Tibial nerve (tissue), 4 donors: ENCODE measurements around the gene ARHGAP26. TPM values are rescaled to one million over a fixed set of nuclear protein-coding genes. Genes with fewer than 3 reads are reported as not detected.

Experiments
- DNase-seq, 2 donors: peaks; one replicate each; pipeline ENCODE4 v3.0.0-alpha.2; 2019; ENCODE audit warnings: low spot score in 2 of 2
- H3K27ac ChIP-seq, 4 donors: fragments of 200-600 bp; sonication (generic) in 3 of 4; one replicate each; pipeline ENCODE4 v1.5.1; 2017 to 2019; ENCODE audit warnings: mild to moderate bottlenecking in 1 of 4
- H3K27me3 ChIP-seq, 2 donors: fragments of 200-600 bp; sonication (generic) in 1 of 2; one replicate each; pipeline versions ENCODE4 v1.5.1 to v1.6.0; 2017 to 2019
- H3K36me3 ChIP-seq, 3 donors: fragments of 200-600 bp; sonication (generic); one replicate each; pipeline ENCODE4 v1.5.1; 2018 to 2019
- H3K4me1 ChIP-seq, 4 donors: fragments of 200-600 bp; sonication (generic) in 3 of 4; one replicate each; pipeline ENCODE4 v1.5.1; 2017 to 2019
- H3K4me3 ChIP-seq, 4 donors: fragments of 200-600 bp; sonication (generic) in 3 of 4; one replicate each; pipeline ENCODE4 v1.5.1; 2017 to 2019; ENCODE audit warnings: mild to moderate bottlenecking in 1 of 4, moderate library complexity in 1 of 4
- H3K9me3 ChIP-seq, 4 donors: fragments of 200-600 bp; sonication (generic) in 3 of 4; one replicate each; pipeline ENCODE4 v1.5.1; 2017 to 2019
- EP300 ChIP-seq, 2 donors: sonication (generic); formaldehyde crosslinking; IDR thresholded peaks; one replicate each; pipeline ENCODE4 v1.6.1; 2017; ENCODE audit warnings: antibody characterized with exemption in 2 of 2, mild to moderate bottlenecking in 1 of 2
- POLR2A ChIP-seq, 2 donors: fragments of 450-650 bp; IDR thresholded peaks; one replicate each; pipeline ENCODE4 v1.6.1; 2017; ENCODE audit warnings: antibody characterized with exemption in 2 of 2, mild to moderate bottlenecking in 2 of 2, moderate library complexity in 2 of 2
- WGBS, 2 donors: methylation state at CpG; one replicate each; pipeline ENCODE4 v1.1.5; 2018; 5-methylcytosine and 5-hydroxymethylcytosine counted together
- total RNA-seq, 4 donors: library from RNA; depleted of rRNA; stranded (reverse); fragments of >200 nt; gene quantifications; one replicate each; pipeline ENCODE4 v1.1.0, GENCODE V29; 2016
- TF ChIP-seq, protein P1 (sequence below), 5 experiments: fragments of 200-600 bp in 3 of 5; fragments of 450-650 bp in 2 of 5; sonication (generic) in 3 of 5; IDR thresholded peaks; one replicate each; pipeline ENCODE4 v1.5.1; 2016 to 2019; ENCODE audit warnings: antibody characterized with exemption in 5 of 5, mild to moderate bottlenecking in 3 of 5, moderate library complexity in 2 of 5

The ARHGAP26 gene
- total RNA-seq, 4 donors from 2014 or later, result 33.7 to 77.8 (median 57.8) TPM

DNA sequence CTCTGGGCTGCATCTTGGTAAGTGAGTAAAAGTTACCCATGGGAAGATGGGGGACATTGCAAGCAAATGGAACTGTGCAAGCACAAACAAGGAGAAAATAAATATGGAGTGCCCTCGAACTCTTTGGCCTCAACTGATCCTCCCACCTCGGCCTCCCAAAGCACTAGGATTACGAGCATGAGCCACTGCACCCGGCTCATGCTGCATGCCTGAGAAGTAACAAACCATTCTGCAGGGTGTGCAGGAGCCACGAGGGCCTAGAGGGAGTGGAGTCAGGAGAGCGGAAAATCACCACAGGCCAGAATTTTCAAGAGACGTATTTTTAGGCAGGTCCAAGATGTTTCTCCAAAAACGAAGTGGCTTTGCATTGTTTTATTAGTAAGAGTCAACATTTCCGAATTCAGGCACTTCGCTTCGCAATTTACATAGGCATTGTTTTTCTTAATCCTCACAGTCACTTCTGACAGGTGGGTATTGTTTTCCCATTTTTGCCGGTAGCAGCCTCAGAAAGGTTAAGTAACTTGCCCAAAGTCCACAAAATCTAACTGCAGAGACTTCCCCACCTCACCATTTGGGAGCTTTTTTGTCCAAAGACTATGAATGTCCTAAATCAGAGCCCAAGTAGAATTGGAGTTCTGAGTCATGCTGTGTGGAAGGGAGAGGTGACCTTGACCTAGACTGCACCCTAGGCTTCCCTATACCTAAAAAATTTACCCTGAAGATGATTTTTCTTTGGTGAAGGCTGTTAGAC lies 403.1 kb downstream of the ARHGAP26 start:
- H3K27me3 ChIP-seq, result no peaks in the 10 kb centered on the region
- H3K4me1 ChIP-seq, result no peaks in the 10 kb centered on the region
- TF ChIP-seq EP300 (IDR thresholded peaks at IDR 0.05) (no peak), POLR2A (IDR thresholded peaks at IDR 0.05) (no peak)
- TF ChIP-seq, protein P1, sequence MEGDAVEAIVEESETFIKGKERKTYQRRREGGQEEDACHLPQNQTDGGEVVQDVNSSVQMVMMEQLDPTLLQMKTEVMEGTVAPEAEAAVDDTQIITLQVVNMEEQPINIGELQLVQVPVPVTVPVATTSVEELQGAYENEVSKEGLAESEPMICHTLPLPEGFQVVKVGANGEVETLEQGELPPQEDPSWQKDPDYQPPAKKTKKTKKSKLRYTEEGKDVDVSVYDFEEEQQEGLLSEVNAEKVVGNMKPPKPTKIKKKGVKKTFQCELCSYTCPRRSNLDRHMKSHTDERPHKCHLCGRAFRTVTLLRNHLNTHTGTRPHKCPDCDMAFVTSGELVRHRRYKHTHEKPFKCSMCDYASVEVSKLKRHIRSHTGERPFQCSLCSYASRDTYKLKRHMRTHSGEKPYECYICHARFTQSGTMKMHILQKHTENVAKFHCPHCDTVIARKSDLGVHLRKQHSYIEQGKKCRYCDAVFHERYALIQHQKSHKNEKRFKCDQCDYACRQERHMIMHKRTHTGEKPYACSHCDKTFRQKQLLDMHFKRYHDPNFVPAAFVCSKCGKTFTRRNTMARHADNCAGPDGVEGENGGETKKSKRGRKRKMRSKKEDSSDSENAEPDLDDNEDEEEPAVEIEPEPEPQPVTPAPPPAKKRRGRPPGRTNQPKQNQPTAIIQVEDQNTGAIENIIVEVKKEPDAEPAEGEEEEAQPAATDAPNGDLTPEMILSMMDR (IDR thresholded peaks at IDR 0.05), result no peak
- no peak overlapping the region for H3K27ac ChIP-seq
- no peak overlapping the region for H3K4me3 ChIP-seq
- H3K9me3 ChIP-seq, result no peaks in the 10 kb centered on the region
- WGBS, 2 donors, result 91 to 93% methylated on average over 12 of the region's 12 CpGs
- DNase-seq, result no peak
- H3K36me3 ChIP-seq, result peaks cover 0 to 12% (median 0%) of the 10 kb centered on the region in 3 donors

DNA sequence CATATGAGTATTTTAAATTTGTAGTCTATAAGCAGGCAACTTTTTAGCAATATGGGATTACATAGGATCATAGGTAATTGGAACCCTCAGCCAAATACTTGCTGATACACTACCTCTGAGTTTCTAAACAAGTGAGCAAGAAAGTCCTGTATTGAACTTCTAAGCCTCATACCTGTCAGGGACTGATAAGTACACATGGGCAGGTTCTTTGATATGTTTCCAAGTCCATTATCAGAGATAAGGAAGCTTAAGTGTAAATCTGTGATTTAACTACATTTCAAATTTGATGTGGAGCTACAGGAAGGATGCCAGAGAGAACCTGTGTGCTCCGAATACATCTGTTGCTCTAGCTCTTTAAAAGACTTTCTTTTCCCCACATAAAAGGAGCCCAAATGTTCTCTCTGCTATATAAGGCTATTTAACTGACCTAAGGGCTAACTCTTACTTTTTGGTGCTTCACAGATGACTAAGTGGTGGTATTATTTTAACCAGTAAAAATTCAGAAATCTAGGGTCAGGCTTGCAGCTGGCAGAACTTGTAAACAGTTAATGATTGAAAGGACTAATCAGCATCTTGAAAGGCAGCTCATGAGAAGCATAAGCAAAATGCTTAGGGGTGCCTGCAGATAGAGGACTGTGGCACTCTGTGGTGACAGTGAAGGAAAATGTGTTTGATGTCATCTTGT lies 404.7 kb downstream of the ARHGAP26 start:
- peaks cover 0 to 19% (median 0%) of the 10 kb centered on the region in 3 donors for H3K36me3 ChIP-seq
- TF ChIP-seq EP300 (IDR thresholded peaks at IDR 0.05) (no peak), POLR2A (IDR thresholded peaks at IDR 0.05) (no peak)
- TF ChIP-seq, protein P1 (IDR thresholded peaks at IDR 0.05), result no peak
- H3K4me1 ChIP-seq, result no peaks in the 10 kb centered on the region
- WGBS, 2 donors, result 76 to 97% methylated on average over 1 of the region's 1 CpG
- H3K27ac ChIP-seq, result no peak overlapping the region
- no peak for DNase-seq
- H3K9me3 ChIP-seq, result no peaks in the 10 kb centered on the region
- H3K27me3 ChIP-seq, result no peaks in the 10 kb centered on the region
- no peak overlapping the region for H3K4me3 ChIP-seq

DNA sequence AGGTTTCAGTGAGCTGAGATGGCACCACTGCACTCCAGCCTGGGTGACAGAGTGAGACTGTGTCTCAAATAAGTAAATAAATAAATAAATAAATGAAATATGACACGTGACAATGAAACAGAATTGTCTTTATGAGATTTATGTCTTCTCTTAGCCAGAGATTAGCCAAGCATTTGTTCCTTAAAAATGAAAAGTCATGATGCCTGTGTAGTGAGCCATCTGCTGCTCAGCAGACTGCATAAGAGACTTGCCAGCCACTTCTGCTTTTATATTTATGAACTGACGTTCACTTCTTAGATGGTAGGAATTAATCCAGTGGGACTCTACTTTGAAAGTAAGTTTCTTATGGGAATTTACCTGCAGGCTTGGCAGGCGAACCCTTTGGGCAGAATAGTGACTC lies 405.9 kb downstream of the ARHGAP26 start:
- H3K27ac ChIP-seq, result no peak overlapping the region
- TF ChIP-seq POLR2A (IDR thresholded peaks at IDR 0.05) (no peak), EP300 (IDR thresholded peaks at IDR 0.05) (no peak)
- TF ChIP-seq, protein P1 (IDR thresholded peaks at IDR 0.05), result no peak
- H3K9me3 ChIP-seq, result no peaks in the 10 kb centered on the region
- no peak for DNase-seq
- peaks cover 0 to 19% (median 0%) of the 10 kb centered on the region in 3 donors for H3K36me3 ChIP-seq
- peaks cover 0 to 2% (median 0%) of the 10 kb centered on the region in 4 donors for H3K4me1 ChIP-seq
- no peak overlapping the region for H3K4me3 ChIP-seq
- no peaks in the 10 kb centered on the region for H3K27me3 ChIP-seq
- WGBS, 2 donors, result 69 to 74% methylated on average over 3 of the region's 3 CpGs

DNA sequence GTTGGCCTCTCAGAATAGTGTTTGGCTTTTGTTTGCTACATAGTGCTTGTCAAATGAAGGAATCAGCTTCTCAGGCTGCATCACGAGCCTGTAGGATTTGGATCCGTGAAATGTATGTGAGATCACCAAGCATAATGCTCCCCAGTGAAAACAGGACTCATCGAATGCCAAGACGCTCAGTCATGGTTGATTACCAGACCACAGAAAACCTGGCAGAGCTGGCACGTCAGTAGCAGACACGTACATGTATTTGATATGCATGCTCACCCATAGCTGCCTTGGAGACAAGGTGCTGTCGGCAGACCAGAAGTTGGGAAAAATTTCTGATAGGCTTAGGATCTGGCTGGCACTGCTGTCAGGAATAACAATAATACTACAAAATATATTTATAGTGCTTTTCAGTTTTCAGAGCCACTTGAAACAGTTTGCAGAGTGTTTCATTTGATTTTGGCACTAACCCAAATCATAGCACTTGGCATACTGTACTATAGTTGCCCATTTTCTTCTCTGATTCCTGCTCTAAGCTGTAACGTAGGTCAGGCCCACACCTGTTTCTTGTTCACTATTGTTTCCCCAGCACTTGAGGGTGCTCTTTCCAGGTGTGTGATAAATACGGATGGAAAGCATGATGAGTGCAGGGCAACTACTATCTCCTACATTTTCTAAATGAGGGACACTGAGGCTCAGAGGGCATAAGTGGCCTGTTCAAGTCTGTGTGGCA lies 407.2 kb downstream of the ARHGAP26 start:
- no peak for DNase-seq
- H3K27ac ChIP-seq, result no peak overlapping the region
- 76 to 77% methylated on average over 9 of the region's 9 CpGs for WGBS, 2 donors

More for the DNA sequence above, 407.2 kb downstream of the ARHGAP26 start:
- no peak overlapping the region for H3K4me3 ChIP-seq
- H3K27me3 ChIP-seq, result no peaks in the 10 kb centered on the region
- no peaks in the 10 kb centered on the region for H3K9me3 ChIP-seq
- H3K36me3 ChIP-seq, result peaks cover 0 to 19% (median 0%) of the 10 kb centered on the region in 3 donors
- peaks cover 0 to 6% (median under 1%) of the 10 kb centered on the region in 4 donors for H3K4me1 ChIP-seq
- TF ChIP-seq POLR2A (IDR thresholded peaks at IDR 0.05) (no peak), EP300 (IDR thresholded peaks at IDR 0.05) (no peak)
- TF ChIP-seq, protein P1 (IDR thresholded peaks at IDR 0.05), result no peak
